Stimulated activated CD8-positive, alpha-beta memory T cell treated with anti-CD3 and anti-CD28 coated beads, Interleukin-4, amount 100 ng/mL, for 24 hours (primary cell): ENCODE measurements around the gene BABAM2.
"Not testable (repeated sequence)": the region's sequence is repeated elsewhere in the genome, so short reads cannot be mapped to it uniquely, and the experiment has no call there.

ENCODE experiments used
- DNase-seq: peaks from one replicate; pipeline ENCODE4 v3.0.0-alpha.2; 2020; ENCODE audit warnings: low read depth

Gene BABAM2

GRCh38 chr2:27946530-27947060 lies 56.1 kb downstream of the BABAM2 start:
- no peak for DNase-seq

- no peak for DNase-seq
Measured at GRCh38 chr2:27952070-27952469, 61.5 kb downstream of the BABAM2 start.

GRCh38 chr2:27953077-27953476 lies 62.5 kb downstream of the BABAM2 start:
- no peak for DNase-seq

- DNase-seq, result no peak
Measured at GRCh38 chr2:27954221-27954673, 63.7 kb downstream of the BABAM2 start.

GRCh38 chr2:27954771-27955383 lies 64.3 kb downstream of the BABAM2 start:
- peak; percentile 11 for DNase-seq

GRCh38 chr2:27955384-27956161 lies 65.0 kb downstream of the BABAM2 start:
- no peak for DNase-seq

GRCh38 chr2:27956888-27957287 lies 66.4 kb downstream of the BABAM2 start:
- DNase-seq, result no peak

- no peak for DNase-seq
Measured at GRCh38 chr2:27958711-27959378, 68.3 kb downstream of the BABAM2 start.

- DNase-seq, result no peak
Measured at GRCh38 chr2:27959496-27959895, 69.0 kb downstream of the BABAM2 start.

- DNase-seq, result no peak
Measured at GRCh38 chr2:27960237-27960912, 69.8 kb downstream of the BABAM2 start.

GRCh38 chr2:27962006-27962405 lies 71.5 kb downstream of the BABAM2 start:
- DNase-seq, result no peak

- no peak for DNase-seq
Measured at GRCh38 chr2:27963472-27963871, 72.9 kb downstream of the BABAM2 start.

- DNase-seq, result no peak
Measured at GRCh38 chr2:27964067-27964466, 73.5 kb downstream of the BABAM2 start.

GRCh38 chr2:27965841-27966240 lies 75.3 kb downstream of the BABAM2 start:
- no peak for DNase-seq

GRCh38 chr2:27966466-27966865 lies 75.9 kb downstream of the BABAM2 start:
- no peak for DNase-seq

- DNase-seq, result no peak
Measured at GRCh38 chr2:27967076-27967475, 76.5 kb downstream of the BABAM2 start.

GRCh38 chr2:27968045-27968444 lies 77.5 kb downstream of the BABAM2 start:
- DNase-seq, result not testable (repeated sequence)

- DNase-seq, result not testable (repeated sequence)
Measured at GRCh38 chr2:27968957-27969356, 78.4 kb downstream of the BABAM2 start.

GRCh38 chr2:27972311-27972710 lies 81.8 kb downstream of the BABAM2 start:
- DNase-seq, result no peak

GRCh38 chr2:27973592-27973991 lies 83.1 kb downstream of the BABAM2 start:
- no peak for DNase-seq

- DNase-seq, result no peak
Measured at GRCh38 chr2:27976308-27976707, 85.8 kb downstream of the BABAM2 start.

GRCh38 chr2:27977731-27978312 lies 87.3 kb downstream of the BABAM2 start:
- DNase-seq, result no peak
